ENCODE results near the gene ATL1. TPM values are rescaled to one million over a fixed set of nuclear protein-coding genes. Genes with fewer than 3 reads are reported as not detected.
A peak's percentile ranks its signal among the peaks of the same experiment; 100 is the strongest.
"Not testable (repeated sequence)": the region's sequence is repeated elsewhere in the genome, so short reads cannot be mapped to it uniquely, and the experiment has no call there.

ATL1 gene
- total RNA-seq, 2 donors from 2014 or later = 1.3 to 1.6 TPM

- DNase-seq (ENCODE audit: low spot score in 2 of 2) (no peak), ATAC-seq (no peak)
- Mint-ChIP-seq H3K36me3 (no peaks in the 10 kb centered on the region), H3K27ac (no peak overlapping the region), H3K9me3 (no peaks in the 10 kb centered on the region)
Measured at GRCh38 chr14:50608302-50608851, 48.4 kb downstream of the ATL1 start.

GRCh38 chr14:50610465-50610864 is 50.5 kb downstream of the ATL1 start:
- Mint-ChIP-seq H3K27ac (no peak overlapping the region), H3K36me3 (no peaks in the 10 kb centered on the region), H3K9me3 (no peaks in the 10 kb centered on the region)
- DNase-seq (ENCODE audit: low spot score in 2 of 2) (no peak), ATAC-seq (no peak)

- Mint-ChIP-seq H3K27ac (no peak overlapping the region), H3K36me3 (no peaks in the 10 kb centered on the region), H3K9me3 (no peaks in the 10 kb centered on the region)
- ATAC-seq (no peak), DNase-seq (ENCODE audit: low spot score in 2 of 2) (no peak)
Measured at GRCh38 chr14:50612806-50613205, 52.9 kb downstream of the ATL1 start.

- H3K27ac Mint-ChIP-seq = no peak overlapping the region
- ATAC-seq = no peak
- no peaks in the 10 kb centered on the region for H3K9me3 Mint-ChIP-seq
- no peaks in the 10 kb centered on the region for H3K36me3 Mint-ChIP-seq
- DNase-seq (ENCODE audit: low spot score in 2 of 2) = no peak
Measured at GRCh38 chr14:50615056-50615455, 55.1 kb downstream of the ATL1 start.

GRCh38 chr14:50615552-50615951 is 55.6 kb downstream of the ATL1 start:
- H3K27ac Mint-ChIP-seq = no peak overlapping the region
- ATAC-seq = no peak
- no peak for DNase-seq (ENCODE audit: low spot score in 2 of 2)
- H3K36me3 Mint-ChIP-seq = no peaks in the 10 kb centered on the region
- no peaks in the 10 kb centered on the region for H3K9me3 Mint-ChIP-seq

- H3K36me3 Mint-ChIP-seq = no peaks in the 10 kb centered on the region
- ATAC-seq (no peak), DNase-seq (ENCODE audit: low spot score in 2 of 2) (no peak)
- H3K27ac Mint-ChIP-seq = no peak overlapping the region
- H3K9me3 Mint-ChIP-seq = no peaks in the 10 kb centered on the region
Measured at GRCh38 chr14:50616275-50616674, 56.3 kb downstream of the ATL1 start.

GRCh38 chr14:50619569-50620141 is 59.7 kb downstream of the ATL1 start:
- Mint-ChIP-seq H3K9me3 (no peaks in the 10 kb centered on the region), H3K36me3 (no peaks in the 10 kb centered on the region), H3K27ac (no peak overlapping the region)
- ATAC-seq (peak; percentile 37 to 64), DNase-seq (ENCODE audit: low spot score in 2 of 2) (no peak)

GRCh38 chr14:50620341-50620740 is 60.4 kb downstream of the ATL1 start:
- H3K9me3 Mint-ChIP-seq = no peaks in the 10 kb centered on the region
- no peaks in the 10 kb centered on the region for H3K36me3 Mint-ChIP-seq
- DNase-seq (ENCODE audit: low spot score in 2 of 2) (no peak), ATAC-seq (no peak)
- no peak overlapping the region for H3K27ac Mint-ChIP-seq

- Mint-ChIP-seq H3K27ac (no peak overlapping the region), H3K9me3 (no peaks in the 10 kb centered on the region), H3K36me3 (no peaks in the 10 kb centered on the region)
- DNase-seq (ENCODE audit: low spot score in 2 of 2) (no peak), ATAC-seq (no peak)
Measured at GRCh38 chr14:50622978-50623377, 63.0 kb downstream of the ATL1 start.

- Mint-ChIP-seq H3K36me3 (no peaks in the 10 kb centered on the region), H3K9me3 (no peaks in the 10 kb centered on the region), H3K27ac (no peak overlapping the region)
- DNase-seq (ENCODE audit: low spot score in 2 of 2) (no peak), ATAC-seq (no peak)
Measured at GRCh38 chr14:50624447-50624846, 64.5 kb downstream of the ATL1 start.

GRCh38 chr14:50624947-50625346 is 65.0 kb downstream of the ATL1 start:
- not testable (repeated sequence) for H3K9me3 Mint-ChIP-seq; DNase-seq (ENCODE audit: low spot score in 2 of 2); ATAC-seq; H3K36me3 Mint-ChIP-seq
- H3K27ac Mint-ChIP-seq = peak overlapping the region in 1 of 2 donors; percentile 14

GRCh38 chr14:50631408-50631821 is 71.5 kb downstream of the ATL1 start:
- Mint-ChIP-seq H3K36me3 (no peaks in the 10 kb centered on the region), H3K9me3 (no peaks in the 10 kb centered on the region), H3K27ac (no peak overlapping the region)
- no peak for ATAC-seq
- no peak for DNase-seq (ENCODE audit: low spot score in 2 of 2)

GRCh38 chr14:50633954-50634353 is 74.0 kb downstream of the ATL1 start:
- no peaks in the 10 kb centered on the region for H3K9me3 Mint-ChIP-seq
- DNase-seq (ENCODE audit: low spot score in 2 of 2) = no peak
- H3K36me3 Mint-ChIP-seq = no peaks in the 10 kb centered on the region
- no peak overlapping the region for H3K27ac Mint-ChIP-seq
- no peak for ATAC-seq

GRCh38 chr14:50635141-50635540 is 75.2 kb downstream of the ATL1 start:
- H3K9me3 Mint-ChIP-seq = no peaks in the 10 kb centered on the region
- no peak for DNase-seq (ENCODE audit: low spot score in 2 of 2)

GRCh38 chr14:50647282-50647681 is 87.3 kb downstream of the ATL1 start:
- no peak for DNase-seq (ENCODE audit: low spot score in 2 of 2)
- no peak for ATAC-seq
- H3K27ac Mint-ChIP-seq = no peak overlapping the region
- no peaks in the 10 kb centered on the region for H3K36me3 Mint-ChIP-seq
- H3K9me3 Mint-ChIP-seq = no peaks in the 10 kb centered on the region

More at GRCh38 chr14:50635141-50635540, 75.2 kb downstream of the ATL1 start:
- ATAC-seq = no peak
- no peak overlapping the region for H3K27ac Mint-ChIP-seq
- no peaks in the 10 kb centered on the region for H3K36me3 Mint-ChIP-seq

- Mint-ChIP-seq H3K27ac (no peak overlapping the region), H3K36me3 (no peaks in the 10 kb centered on the region), H3K9me3 (no peaks in the 10 kb centered on the region)
- DNase-seq (ENCODE audit: low spot score in 2 of 2) = no peak
- no peak for ATAC-seq
Measured at GRCh38 chr14:50647753-50648152, 87.8 kb downstream of the ATL1 start.

- H3K9me3 Mint-ChIP-seq = no peaks in the 10 kb centered on the region
- ATAC-seq (no peak), DNase-seq (ENCODE audit: low spot score in 2 of 2) (no peak)
- no peaks in the 10 kb centered on the region for H3K36me3 Mint-ChIP-seq
- H3K27ac Mint-ChIP-seq = no peak overlapping the region
Measured at GRCh38 chr14:50649691-50650090, 89.7 kb downstream of the ATL1 start.

GRCh38 chr14:50656776-50657175 is 96.8 kb downstream of the ATL1 start:
- H3K36me3 Mint-ChIP-seq = peaks cover 0 to 10% of the 10 kb centered on the region in 2 donors
- DNase-seq (ENCODE audit: low spot score in 2 of 2) = no peak
- no peak for ATAC-seq
- H3K27ac Mint-ChIP-seq = no peak overlapping the region
- H3K9me3 Mint-ChIP-seq = no peaks in the 10 kb centered on the region

Measured in activated naive CD4-positive, alpha-beta T cell treated with anti-CD3 and anti-CD28 coated beads, Interleukin-2, amount 50 U/mL, for 72 hours (primary cell).